Effector CD4-positive, alpha-beta T cell (primary cell): ENCODE results near the gene SLAIN1.

Experiments used
- DNase-seq: peaks from one replicate; pipeline ENCODE4 v3.0.0-alpha.2; 2020

SLAIN1 gene

GRCh38 chr13:77714119-77714755, 16.8 kb downstream of the SLAIN1 start:
- DNase-seq, result no peak

GRCh38 chr13:77715233-77715891, 17.9 kb downstream of the SLAIN1 start:
- DNase-seq, result no peak

- DNase-seq, result no peak
Observed at GRCh38 chr13:77716692-77717091, 19.2 kb downstream of the SLAIN1 start.

GRCh38 chr13:77717508-77717907, 20.0 kb downstream of the SLAIN1 start:
- no peak for DNase-seq

- no peak for DNase-seq
Observed at GRCh38 chr13:77719128-77719527, 21.6 kb downstream of the SLAIN1 start.

GRCh38 chr13:77720988-77721387, 23.5 kb downstream of the SLAIN1 start:
- DNase-seq, result no peak

- no peak for DNase-seq
Observed at GRCh38 chr13:77724092-77724491, 26.6 kb downstream of the SLAIN1 start.

GRCh38 chr13:77725071-77725470, 27.6 kb downstream of the SLAIN1 start:
- no peak for DNase-seq

GRCh38 chr13:77728265-77729125, 31.0 kb downstream of the SLAIN1 start:
- no peak for DNase-seq

- no peak for DNase-seq
Observed at GRCh38 chr13:77729502-77730221, 32.2 kb downstream of the SLAIN1 start.

GRCh38 chr13:77730572-77730971, 33.1 kb downstream of the SLAIN1 start:
- DNase-seq, result no peak

GRCh38 chr13:77732287-77732686, 34.8 kb downstream of the SLAIN1 start:
- no peak for DNase-seq

- DNase-seq, result no peak
Observed at GRCh38 chr13:77733674-77734073, 36.2 kb downstream of the SLAIN1 start.

- no peak for DNase-seq
Observed at GRCh38 chr13:77737583-77738200, 40.2 kb downstream of the SLAIN1 start.

- DNase-seq, result no peak
Observed at GRCh38 chr13:77740097-77740735, 42.7 kb downstream of the SLAIN1 start.

GRCh38 chr13:77740931-77741596, 43.6 kb downstream of the SLAIN1 start:
- DNase-seq, result no peak

GRCh38 chr13:77741597-77741972, 44.1 kb downstream of the SLAIN1 start:
- no peak for DNase-seq

- DNase-seq, result no peak
Observed at GRCh38 chr13:77742801-77743200, 45.3 kb downstream of the SLAIN1 start.

- no peak for DNase-seq
Observed at GRCh38 chr13:77745784-77746183, 48.3 kb downstream of the SLAIN1 start.

GRCh38 chr13:77749344-77749880, 51.9 kb downstream of the SLAIN1 start:
- DNase-seq, result no peak
